WERI-Rb-1 (cell line): ENCODE data around the gene PCDHB4.
"Not testable (repeated sequence)": the region's sequence is repeated elsewhere in the genome, so short reads cannot be mapped to it uniquely, and the experiment has no call there.

ENCODE experiments used
- DNase-seq: peaks from one replicate; pipeline ENCODE4 v3.0.0-alpha.2; 2020
- H3K27ac ChIP-seq: fragments of 250-450 bp; sonication (Bioruptor Pico); 2 replicates; pipeline ENCODE4 v1.5.1; 2020; ENCODE audit warnings: mild to moderate bottlenecking, moderate library complexity
- H3K27me3 ChIP-seq: fragments of 250-450 bp; sonication (Bioruptor Pico); 2 replicates; pipeline ENCODE4 v1.5.1; 2021; ENCODE audit warnings: mild to moderate bottlenecking, low read depth, moderate library complexity; ENCODE audit not compliant: insufficient read depth, severe bottlenecking
- H3K36me3 ChIP-seq: fragments of 250-450 bp; sonication (Bioruptor Pico); 2 replicates; pipeline ENCODE4 v1.5.1; 2020; ENCODE audit warnings: mild to moderate bottlenecking, moderate library complexity
- H3K4me3 ChIP-seq: 2 replicates; pipeline ENCODE4 v1.5.1; 2011; ENCODE audit warnings: low read depth, mild to moderate bottlenecking, control low read depth, low read length
- H3K9me3 ChIP-seq: fragments of 250-450 bp; sonication (Bioruptor Pico); 2 replicates; pipeline ENCODE4 v1.5.1; 2021; ENCODE audit warnings: mild to moderate bottlenecking, moderate library complexity; ENCODE audit not compliant: severe bottlenecking
- CTCF ChIP-seq: IDR thresholded peaks from 2 replicates; pipeline ENCODE4 v1.5.1; 2011; ENCODE audit warnings: low read depth, mild to moderate bottlenecking, control low read depth, inconsistent platforms, low read length

PCDHB4 gene

DNA sequence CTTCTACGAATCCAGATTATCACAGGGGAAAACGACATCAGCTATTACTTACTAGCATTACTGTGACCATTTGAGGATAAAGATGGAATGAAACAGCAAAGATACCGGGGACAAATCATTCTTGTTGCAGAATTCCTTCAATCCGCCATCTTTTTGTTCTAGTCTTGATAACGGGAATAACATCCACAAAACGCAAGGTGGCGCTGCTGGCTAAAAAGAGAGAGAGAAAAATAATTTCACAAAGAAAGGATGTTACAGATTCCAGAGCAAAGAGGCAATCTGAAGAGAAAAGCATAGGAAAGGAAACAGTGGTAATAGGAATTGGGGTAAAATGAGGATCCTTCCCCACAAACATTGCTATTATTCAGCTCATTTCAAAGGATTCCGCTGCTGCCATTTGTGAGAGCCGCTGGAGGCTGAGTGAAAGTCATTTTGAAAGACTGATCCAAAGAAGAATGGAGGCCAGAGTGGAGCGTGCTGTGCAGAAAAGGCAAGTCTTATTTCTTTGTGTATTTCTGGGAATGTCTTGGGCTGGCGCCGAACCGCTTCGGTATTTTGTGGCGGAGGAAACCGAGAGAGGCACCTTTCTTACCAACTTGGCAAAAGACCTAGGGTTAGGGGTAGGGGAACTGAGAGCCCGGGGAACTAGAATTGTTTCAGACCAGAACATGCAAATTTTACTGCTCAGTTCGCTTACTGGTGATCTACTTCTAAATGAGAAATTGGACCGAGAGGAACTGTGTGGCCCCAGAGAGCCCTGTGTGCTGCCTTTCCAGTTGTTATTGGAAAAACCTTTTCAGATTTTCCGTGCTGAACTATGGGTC lies 51.0 kb downstream of the PCDHB4 start, which contains the start of gene PCDHB7:
Gene PCDHB7 (plus strand): TSS at position 264 of the 824 bp plus-strand sequence. CDS start 192 bp downstream, at position 456.
- no peaks in the 10 kb centered on the region for H3K27me3 ChIP-seq
- H3K36me3 ChIP-seq, result no peaks in the 10 kb centered on the region
- peaks cover 6% of the 10 kb centered on the region for H3K9me3 ChIP-seq
- TF ChIP-seq CTCF, result peak; percentile 31; the same call in 1 of the 2 replicates
- no peak within 1 kb of the TSS for H3K4me3 ChIP-seq
- no peak within 1 kb of the TSS for H3K27ac ChIP-seq
- DNase-seq, result peak; percentile 22

DNA sequence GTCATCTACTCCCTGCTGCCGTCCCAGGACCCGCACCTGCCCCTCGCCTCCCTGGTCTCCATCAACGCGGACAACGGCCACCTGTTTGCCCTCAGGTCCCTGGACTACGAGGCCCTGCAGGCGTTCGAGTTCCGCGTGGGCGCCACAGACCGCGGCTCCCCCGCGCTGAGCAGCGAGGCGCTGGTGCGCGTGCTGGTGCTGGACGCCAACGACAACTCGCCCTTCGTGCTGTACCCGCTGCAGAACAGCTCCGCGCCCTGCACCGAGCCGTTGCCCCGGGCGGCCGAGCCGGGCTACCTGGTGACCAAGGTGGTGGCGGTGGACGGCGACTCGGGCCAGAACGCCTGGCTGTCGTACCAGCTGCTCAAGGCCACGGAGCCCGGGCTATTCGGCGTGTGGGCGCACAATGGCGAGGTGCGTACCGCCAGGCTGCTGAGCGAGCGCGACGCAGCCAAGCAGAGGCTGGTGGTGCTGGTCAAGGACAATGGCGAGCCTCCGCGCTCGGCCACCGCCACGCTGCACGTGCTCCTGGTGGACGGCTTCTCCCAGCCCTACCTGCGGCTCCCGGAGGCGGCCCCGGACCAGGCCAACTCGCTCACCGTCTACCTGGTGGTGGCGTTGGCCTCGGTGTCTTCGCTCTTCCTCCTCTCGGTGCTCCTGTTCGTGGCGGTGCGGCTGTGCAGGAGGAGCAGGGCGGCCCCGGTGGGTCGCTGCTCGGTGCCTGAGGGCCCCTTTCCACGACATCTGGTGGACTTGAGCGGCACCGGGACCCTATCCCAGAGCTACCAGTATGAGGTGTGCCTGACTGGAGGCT lies 52.9 kb downstream of the PCDHB4 start:
- not testable (repeated sequence) for DNase-seq

More for the DNA sequence above, 52.9 kb downstream of the PCDHB4 start:
- H3K9me3 ChIP-seq, H3K27me3 ChIP-seq, H3K27ac ChIP-seq, H3K4me3 ChIP-seq, H3K36me3 ChIP-seq: not testable (repeated sequence)
